HEK293T (cell line): ENCODE results near the gene PLET1.

Source experiments
- ELF4 ChIP-seq: fragments of 450-650 bp; IDR thresholded peaks from 2 replicates; pipeline ENCODE4 v1.6.1; 2017; ENCODE audit warnings: antibody characterized with exemption
- PKNOX1 ChIP-seq: fragments of 450-650 bp; IDR thresholded peaks from 2 replicates; pipeline ENCODE4 v1.6.1; 2016
- SP1 ChIP-seq: fragments of 450-650 bp; IDR thresholded peaks from 2 replicates; pipeline ENCODE4 v1.6.1; 2017

- TF ChIP-seq PKNOX1 (no peak), ELF4 (no peak), SP1 (no peak)
Measured at GRCh38 chr11:112255067-112255720, 5.5 kb downstream of the PLET1 start.
